ENCODE results near the gene REG4.
"Not testable (repeated sequence)": the region's sequence is repeated elsewhere in the genome, so short reads cannot be mapped to it uniquely, and the experiment has no call there.

The REG4 gene

GRCh38 chr1:119805746-119806145, 5.5 kb downstream of the REG4 start:
- DNase-seq: no peak

DNA sequence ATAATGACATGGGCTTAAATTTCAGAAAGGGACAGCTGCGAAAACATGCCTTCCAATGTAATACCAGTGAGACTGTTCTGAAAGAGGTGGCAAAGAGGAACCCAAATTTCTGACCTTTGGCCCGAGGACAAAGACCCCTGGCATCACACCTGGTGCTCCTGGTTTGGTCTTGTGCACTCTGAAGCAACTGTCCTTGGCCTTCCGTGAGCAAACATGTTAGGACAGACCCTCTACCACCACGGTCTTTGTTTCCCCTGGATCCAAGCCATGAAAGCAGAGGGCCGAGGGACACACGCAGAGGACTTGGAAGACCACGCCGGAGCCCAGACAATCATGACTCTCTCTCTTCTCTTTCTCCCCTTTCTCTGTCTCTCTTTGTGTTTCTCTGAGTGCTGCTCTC, 6.0 kb downstream of the REG4 start:
- no peak for DNase-seq

GRCh38 chr1:119799599-119800177, 11.6 kb downstream of the REG4 start:
- DNase-seq: peak; percentile 30

DNA sequence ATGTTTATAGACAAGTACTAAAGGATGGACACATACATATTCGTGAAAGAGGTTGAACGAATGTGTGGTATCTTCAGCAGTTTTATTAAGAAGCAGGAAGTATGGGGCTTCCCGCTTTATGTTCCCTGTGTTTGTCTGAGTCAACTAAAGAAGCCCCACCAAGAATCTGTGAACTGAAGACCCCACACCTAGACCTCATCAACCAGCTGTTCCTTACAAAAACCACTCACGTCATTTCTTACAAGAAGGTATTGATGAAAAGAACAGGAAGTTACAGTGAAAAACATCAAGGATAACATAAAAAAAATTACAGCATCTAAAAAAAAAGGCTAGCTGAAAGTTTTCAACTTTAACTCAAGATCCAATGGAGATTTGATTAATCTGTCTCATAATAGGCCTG, 12.3 kb downstream of the REG4 start:
- no peak for DNase-seq

DNA sequence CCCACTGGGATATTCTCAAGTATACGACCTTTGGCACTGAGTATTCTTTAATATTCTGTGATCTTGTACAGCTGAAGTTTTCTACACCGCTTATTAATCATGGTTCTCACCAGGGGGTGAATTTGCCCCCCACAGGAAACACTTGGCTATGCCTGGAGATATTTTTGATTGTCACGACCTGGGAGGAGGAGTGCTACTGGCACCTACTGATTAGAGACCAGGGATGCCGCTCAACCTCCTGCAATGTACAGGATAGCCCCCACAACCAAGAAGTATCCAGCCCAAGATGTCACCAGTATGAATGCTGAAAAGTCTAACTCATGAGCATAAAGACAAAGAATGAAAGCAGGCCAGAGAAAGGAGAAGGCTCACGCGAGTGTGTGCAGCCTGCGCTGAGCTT, 13.7 kb downstream of the REG4 start:
- no peak for DNase-seq

DNA sequence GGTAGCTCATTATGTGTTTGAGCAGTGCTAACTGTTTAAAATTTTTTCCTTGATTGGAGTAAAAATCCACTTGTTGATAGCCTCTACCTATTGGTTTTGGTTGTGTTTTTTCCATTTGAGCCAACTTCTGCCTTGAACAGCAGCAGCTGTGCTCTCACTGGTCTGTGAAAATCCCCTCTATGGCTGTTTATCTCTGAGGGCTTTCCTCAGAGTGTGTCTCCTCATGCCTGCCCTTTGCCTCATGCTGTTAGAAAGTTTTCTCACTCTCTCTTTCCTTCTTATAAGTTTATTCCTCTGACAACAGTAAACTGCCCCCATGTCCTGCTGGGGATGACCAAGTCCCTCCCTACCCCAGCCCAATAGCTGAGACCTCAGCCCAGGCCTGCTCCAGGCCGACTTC, 14.1 kb downstream of the REG4 start:
- no peak for DNase-seq

DNA sequence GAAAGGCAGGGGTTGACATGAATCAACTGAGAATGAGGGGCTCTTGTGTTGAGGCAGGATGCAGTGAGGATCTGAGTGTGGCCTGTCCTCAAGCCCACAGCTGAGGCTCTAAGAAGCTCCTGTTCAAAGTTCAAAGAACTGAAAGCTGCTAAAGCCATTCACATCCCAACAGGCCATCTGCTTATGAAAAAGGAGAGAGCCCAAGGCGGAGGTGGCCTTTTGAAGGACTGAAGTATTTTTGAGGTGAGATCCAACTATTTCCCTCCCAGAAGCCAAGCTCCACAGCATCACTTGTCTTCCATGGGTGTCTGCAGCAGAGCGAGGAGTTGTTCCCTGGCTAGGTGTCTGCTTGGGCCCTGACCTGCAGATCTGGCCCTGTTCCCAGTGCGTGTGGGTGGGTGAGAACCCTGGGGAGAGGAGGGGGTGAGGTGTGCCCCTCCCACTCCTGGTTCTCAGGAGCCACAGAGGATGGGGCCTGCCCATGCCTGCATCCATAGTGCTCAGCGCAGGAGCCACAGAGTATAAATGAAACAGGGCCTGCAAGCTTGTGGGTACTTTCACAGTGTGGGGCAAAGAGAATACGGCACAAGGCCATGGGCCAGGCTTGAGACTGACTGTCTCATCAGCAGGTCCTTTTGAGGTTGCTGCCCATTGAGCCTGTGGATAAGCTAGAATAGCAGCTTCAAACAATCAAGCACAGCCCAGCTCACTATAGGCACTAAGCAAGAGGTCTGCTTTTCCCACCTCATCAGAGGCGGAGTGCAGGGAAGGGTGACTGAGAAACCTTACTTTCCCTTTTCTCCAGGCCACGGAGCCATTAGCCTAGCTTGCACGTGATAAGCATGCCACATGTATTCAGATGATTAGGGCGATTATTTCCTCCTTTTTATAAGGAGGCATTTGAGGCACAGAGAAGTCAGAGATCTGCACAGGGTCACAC, 15.7 kb downstream of the REG4 start:
- no peak for DNase-seq

GRCh38 chr1:119794876-119795240, 16.4 kb downstream of the REG4 start:
- no peak for DNase-seq

DNA sequence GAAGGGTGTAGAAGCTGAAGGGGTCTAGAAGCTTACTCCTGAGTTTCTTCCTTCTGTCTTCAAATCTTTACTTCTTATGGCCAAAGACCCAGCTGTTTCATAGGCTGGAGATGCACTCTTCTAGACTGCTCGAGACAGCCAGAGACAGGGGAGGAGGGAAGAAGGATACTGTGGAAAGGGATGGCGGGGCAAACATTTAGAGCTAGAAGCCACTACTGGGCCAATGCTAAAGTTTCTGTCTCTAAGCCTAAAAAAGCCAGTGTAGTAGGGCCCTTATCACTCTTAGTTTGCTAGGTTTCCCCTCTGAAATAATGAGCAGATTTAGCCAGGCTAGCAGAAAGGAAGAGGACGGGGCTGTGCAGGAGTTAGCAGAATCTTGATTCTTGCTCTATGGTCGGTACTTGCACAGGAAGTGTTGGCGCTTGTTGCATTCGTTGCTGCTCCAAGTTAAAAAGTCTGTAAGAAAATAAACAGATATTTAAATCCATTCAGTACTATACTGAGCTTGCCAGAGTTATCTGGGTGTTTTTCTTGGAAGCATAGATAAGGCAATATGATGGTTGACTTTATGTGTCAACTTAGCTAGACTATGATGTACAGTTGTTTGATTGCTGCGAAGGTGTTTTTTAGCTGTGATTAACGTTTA, 16.9 kb downstream of the REG4 start:
- DNase-seq: no peak

- DNase-seq: no peak
These were observed 19.9 kb downstream of the REG4 start for GRCh38 chr1:119791377-119791776.

GRCh38 chr1:119790451-119791198, 20.6 kb downstream of the REG4 start:
- DNase-seq: no peak

GRCh38 chr1:119787776-119788175, 23.5 kb downstream of the REG4 start:
- DNase-seq: no peak

DNA sequence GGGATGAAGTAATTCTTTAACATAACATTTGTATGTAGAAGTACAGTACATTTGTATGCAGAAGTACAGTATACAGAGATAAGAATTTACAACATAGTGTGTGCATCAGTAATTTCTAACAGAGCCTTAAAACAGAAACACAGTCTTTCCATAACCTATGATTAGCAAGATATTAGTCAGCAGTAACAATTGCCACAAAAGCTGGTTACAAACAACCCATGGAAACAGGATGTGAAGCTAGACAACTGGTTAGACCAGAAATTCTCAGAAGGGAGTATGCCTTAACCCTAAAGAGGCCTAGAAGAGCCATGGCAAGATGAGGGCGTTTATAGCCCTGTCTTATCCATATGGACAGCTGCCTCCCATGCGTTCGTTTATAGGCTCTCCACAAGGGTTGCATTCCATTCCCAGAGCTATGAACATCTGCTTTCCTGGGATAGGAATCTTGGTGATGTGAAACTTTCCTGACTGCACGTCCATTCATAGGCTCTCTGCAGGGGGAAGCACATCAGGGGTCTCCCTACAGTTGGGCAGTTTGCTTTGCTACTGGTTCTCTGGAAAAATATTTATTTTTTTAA, 24.7 kb downstream of the REG4 start:
- DNase-seq: not testable (repeated sequence)

DNA sequence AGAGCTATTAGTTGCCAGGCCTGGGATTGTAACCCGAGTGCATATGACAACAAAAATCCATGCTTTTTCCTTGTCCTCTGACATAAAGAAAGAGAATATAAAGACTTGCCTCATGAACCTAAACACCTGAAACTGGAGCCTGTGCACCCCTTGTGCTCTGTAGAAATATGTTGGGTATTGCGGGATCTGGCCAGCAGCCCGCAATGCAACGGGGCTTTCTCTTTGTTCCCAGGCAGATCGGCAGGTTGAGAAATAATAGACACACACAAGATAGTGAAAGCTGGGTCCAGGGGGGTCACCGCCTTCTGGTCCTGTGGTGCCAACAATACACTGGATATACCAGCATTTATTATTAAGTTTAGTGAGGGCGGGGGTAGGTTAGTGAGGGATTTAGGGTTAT, 25.2 kb downstream of the REG4 start:
- not testable (repeated sequence) for DNase-seq

DNA sequence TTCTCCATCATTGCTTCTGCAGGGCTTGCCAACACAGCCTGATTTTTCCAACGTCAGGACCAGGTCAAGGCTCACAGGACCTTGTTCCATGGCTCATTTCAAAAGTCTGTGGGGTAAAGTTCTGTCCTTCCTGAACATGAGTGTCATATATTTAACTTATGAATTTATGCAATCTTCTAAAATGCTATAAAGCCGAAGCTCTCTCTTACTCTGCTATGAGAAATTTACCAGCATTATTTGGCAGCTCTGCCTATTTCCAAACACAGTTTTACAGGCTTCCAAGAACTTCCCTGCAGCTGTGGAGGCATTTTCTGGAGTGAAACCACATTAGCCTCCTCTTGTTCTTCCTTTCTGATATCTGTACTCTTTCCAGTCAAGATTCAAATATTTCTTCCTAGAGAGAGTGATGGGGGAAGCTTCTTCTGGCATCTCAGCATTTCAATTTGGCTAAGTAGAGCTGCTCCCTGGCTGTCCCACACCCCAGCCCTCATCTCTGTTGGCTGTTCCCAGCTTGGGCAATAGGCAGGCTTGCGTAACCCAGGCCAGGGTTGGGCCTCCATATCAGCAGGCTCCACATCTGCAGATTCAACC, 27.0 kb downstream of the REG4 start:
- DNase-seq: no peak

DNA sequence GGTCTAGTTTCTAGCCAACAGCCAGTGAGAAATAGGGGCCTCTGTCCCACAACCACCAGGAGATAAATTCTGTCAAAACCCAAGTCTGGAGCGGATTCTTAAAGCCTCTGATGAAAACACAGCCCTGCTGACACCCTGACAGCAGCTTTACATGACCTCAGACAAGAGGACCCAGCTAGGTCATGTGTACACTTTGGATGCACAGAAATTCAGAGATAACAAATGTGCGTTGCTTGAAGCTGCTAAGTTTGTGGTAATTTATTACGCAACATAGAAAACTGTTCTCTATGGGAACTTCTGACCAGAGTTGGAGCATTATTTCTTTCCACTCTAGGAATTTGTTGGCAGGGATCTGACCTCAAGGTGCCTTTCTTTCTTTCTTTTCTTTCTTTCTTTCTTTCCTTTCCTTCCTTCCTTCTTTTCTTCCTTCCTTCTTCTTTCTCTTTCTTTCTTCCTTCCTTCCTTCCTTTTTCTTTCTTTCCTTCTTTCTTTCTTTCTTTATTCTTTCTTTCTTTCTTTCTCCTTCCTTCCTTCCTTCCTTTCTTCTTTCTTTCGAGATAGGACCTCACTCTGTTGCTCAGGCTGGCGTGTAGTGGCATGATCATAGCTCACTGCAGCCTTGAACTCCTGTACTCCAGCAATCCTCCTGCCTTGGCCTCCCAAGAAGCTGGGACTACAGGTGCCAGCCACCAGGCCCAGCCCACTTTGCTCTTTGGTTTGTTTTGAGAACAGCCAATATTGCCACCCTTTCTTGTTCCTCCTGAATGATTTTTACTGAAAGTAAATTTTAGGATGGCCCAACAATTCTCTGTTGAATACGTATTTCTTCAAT, 27.7 kb downstream of the REG4 start:
- no peak for DNase-seq

DNA sequence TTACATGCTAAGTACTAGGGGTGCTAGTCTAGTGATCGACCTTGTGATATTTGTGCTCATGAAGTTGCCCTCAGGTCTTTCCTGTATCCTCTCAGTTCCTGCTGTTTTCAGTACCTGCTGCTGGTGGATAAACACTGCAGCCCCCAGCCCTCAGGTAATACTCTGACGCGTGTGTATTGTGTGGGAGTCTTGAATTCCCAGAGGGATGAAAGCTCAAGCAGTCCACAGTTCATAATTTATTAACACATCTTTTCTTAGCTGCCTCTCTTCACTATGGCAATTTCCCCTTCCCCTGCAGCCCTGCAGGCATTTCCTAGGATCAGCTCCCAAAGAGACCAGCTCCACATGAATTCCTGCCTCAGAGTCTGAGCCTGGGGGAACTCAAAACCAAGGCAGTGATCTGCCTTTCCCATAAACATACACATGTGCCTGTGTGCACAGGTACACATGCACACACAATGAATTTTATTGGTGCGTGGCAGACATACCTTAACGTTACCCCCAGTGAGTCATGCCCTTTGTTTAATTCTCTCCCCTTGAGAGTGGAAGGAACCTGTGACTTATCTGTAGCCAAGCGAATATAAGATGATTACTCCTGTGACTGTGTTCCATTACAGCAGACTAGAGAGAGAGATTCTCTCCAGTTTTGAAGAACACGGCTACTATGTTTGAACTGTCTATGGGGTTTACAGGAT, 28.5 kb downstream of the REG4 start:
- DNase-seq: no peak

DNA sequence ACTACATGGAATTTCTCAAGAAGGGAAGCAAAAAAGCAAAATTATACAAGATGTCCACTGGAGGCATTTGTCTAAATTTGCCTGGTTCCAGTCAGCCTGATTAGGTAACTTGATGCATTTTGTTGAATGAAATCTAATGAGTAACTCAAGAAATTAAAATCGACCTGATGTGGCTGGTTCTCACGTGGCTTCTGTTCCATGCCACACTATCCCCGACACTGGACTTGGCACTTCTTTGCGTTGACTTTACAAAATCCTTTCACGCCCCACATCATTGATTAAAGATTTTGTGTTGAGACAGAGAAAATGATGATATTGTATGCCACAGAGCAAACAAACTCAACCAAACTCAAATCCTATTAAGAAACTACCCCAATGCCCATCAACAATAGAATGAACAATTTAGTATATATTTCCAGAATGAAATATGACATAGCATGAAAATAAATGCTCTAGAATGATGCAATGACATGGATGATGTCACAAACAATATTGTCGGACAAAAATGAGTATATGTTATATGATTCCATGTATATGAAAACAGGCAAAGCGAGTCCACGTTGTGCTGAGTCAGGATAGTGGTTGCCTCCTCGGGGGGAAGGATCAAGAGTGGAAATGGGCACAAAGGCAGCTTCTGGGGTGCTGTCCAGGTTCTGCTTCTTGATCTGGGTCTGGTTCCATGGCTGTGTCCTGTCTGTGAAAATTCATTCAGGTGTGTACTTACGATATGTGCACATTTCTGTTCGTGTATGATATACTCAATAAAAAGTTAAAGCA, 29.6 kb downstream of the REG4 start:
- no peak for DNase-seq

DNA sequence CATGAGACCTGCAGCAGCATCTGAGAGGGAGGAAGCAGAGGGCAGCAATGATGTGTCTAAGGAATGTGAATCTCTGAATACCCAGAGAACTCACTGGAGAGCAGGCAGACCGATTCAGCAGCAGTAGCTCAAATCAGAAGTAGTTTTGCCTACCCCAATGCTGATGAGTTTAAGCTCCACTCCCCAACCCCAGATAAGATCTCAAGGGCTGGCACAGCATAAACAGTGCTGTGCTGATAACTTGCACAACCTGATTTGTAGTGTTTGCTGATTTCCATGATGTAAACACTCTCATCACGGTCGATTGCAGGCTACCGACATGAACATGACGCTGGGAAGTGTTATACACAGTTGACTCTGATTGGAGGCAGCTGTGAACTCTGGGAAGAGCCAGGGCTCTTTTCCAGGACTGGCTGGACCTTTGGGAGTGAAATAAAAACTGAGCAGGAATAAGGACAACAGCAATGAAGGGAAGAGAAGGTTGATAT, 31.3 kb downstream of the REG4 start:
- no peak for DNase-seq

All from stimulated activated CD8-positive, alpha-beta memory T cell treated with anti-CD3 and anti-CD28 coated beads, Interleukin-4, amount 100 ng/mL, for 48 hours (primary cell).